ENCODE results near the gene SCARB1. TPM values are rescaled to one million over a fixed set of nuclear protein-coding genes. Genes with fewer than 3 reads are reported as not detected.

Gene SCARB1
- total and polyA plus RNA-seq, 5 donors from 2014 or later, result 0.52 to 1.2 (median 0.75) TPM

GRCh38 chr12:124786061-124786964 lies 77.4 kb downstream of the SCARB1 start:
- DNase-seq (no peak), ATAC-seq (ENCODE audit: low read depth in 2 of 2) (no peak)
- H3K9me3 Mint-ChIP-seq, result peaks cover 0 to 2% (median 0%) of the 10 kb centered on the region in 7 donors
- Histone ChIP-seq H3K4me1 (ENCODE audit: control insufficient read depth, insufficient read depth, low read length, poor library complexity, severe bottlenecking) (no peaks in the 10 kb centered on the region), H3K9me3 (ENCODE audit: control insufficient read depth in 2 of 2, low read length in 2 of 2) (no peaks in the 10 kb centered on the region), H3K4me3 (ENCODE audit: low read depth, low read length) (no peak overlapping the region), H3K27ac (ENCODE audit: insufficient read depth, low read length, poor library complexity, severe bottlenecking) (no peak overlapping the region), H3K27me3 (ENCODE audit: control insufficient read depth, insufficient read depth, low read length) (no peaks in the 10 kb centered on the region), H3K36me3 (ENCODE audit: control insufficient read depth, insufficient read depth, low read length) (no peaks in the 10 kb centered on the region)
- H3K4me1 Mint-ChIP-seq, result peaks cover 0 to 4% (median under 1%) of the 10 kb centered on the region in 4 donors
- no peak overlapping the region for H3K27ac Mint-ChIP-seq
- H3K4me3 Mint-ChIP-seq, result no peak overlapping the region
- peaks cover 9% of the 10 kb centered on the region for H3K27me3 Mint-ChIP-seq
- H3K36me3 Mint-ChIP-seq, result no peaks in the 10 kb centered on the region

- no peaks in the 10 kb centered on the region for H3K4me1 ChIP-seq (ENCODE audit: control insufficient read depth, insufficient read depth, low read length, poor library complexity, severe bottlenecking)
- Mint-ChIP-seq H3K4me1 (peaks cover 0 to 4% (median under 1%) of the 10 kb centered on the region in 4 donors), H3K9me3 (peaks cover 0 to 2% (median 0%) of the 10 kb centered on the region in 7 donors), H3K4me3 (no peak overlapping the region), H3K27ac (no peak overlapping the region), H3K36me3 (no peaks in the 10 kb centered on the region), H3K27me3 (peaks cover 9% of the 10 kb centered on the region)
- ATAC-seq (ENCODE audit: low read depth in 2 of 2) (no peak), DNase-seq (no peak)
- no peak overlapping the region for H3K27ac ChIP-seq (ENCODE audit: insufficient read depth, low read length, poor library complexity, severe bottlenecking)
- no peak overlapping the region for H3K4me3 ChIP-seq (ENCODE audit: low read depth, low read length)
- H3K36me3 ChIP-seq (ENCODE audit: control insufficient read depth, insufficient read depth, low read length), result no peaks in the 10 kb centered on the region
- H3K9me3 ChIP-seq (ENCODE audit: control insufficient read depth in 2 of 2, low read length in 2 of 2), result no peaks in the 10 kb centered on the region
- no peaks in the 10 kb centered on the region for H3K27me3 ChIP-seq (ENCODE audit: control insufficient read depth, insufficient read depth, low read length)
Observed at GRCh38 chr12:124784871-124785572, 78.6 kb downstream of the SCARB1 start.

GRCh38 chr12:124783087-124783486 lies 80.6 kb downstream of the SCARB1 start:
- Histone ChIP-seq H3K36me3 (ENCODE audit: control insufficient read depth, insufficient read depth, low read length) (no peaks in the 10 kb centered on the region), H3K27ac (ENCODE audit: insufficient read depth, low read length, poor library complexity, severe bottlenecking) (no peak overlapping the region), H3K27me3 (ENCODE audit: control insufficient read depth, insufficient read depth, low read length) (no peaks in the 10 kb centered on the region), H3K9me3 (ENCODE audit: control insufficient read depth in 2 of 2, low read length in 2 of 2) (no peaks in the 10 kb centered on the region), H3K4me3 (ENCODE audit: low read depth, low read length) (no peak overlapping the region), H3K4me1 (ENCODE audit: control insufficient read depth, insufficient read depth, low read length, poor library complexity, severe bottlenecking) (no peaks in the 10 kb centered on the region)
- H3K27me3 Mint-ChIP-seq, result peaks cover 9% of the 10 kb centered on the region
- DNase-seq, result no peak
- peaks cover 0 to 2% (median 0%) of the 10 kb centered on the region in 7 donors for H3K9me3 Mint-ChIP-seq
- H3K27ac Mint-ChIP-seq, result peak overlapping the region in 1 of 3 donors; percentile 52
- H3K36me3 Mint-ChIP-seq, result no peaks in the 10 kb centered on the region
- H3K4me1 Mint-ChIP-seq, result peaks cover 0 to 4% (median under 1%) of the 10 kb centered on the region in 4 donors
- ATAC-seq (ENCODE audit: low read depth in 2 of 2), result no peak
- no peak overlapping the region for H3K4me3 Mint-ChIP-seq

GRCh38 chr12:124782132-124782531 lies 81.5 kb downstream of the SCARB1 start:
- H3K9me3 Mint-ChIP-seq, result peaks cover 0 to 2% (median 0%) of the 10 kb centered on the region in 7 donors
- H3K9me3 ChIP-seq (ENCODE audit: control insufficient read depth in 2 of 2, low read length in 2 of 2), result no peaks in the 10 kb centered on the region
- H3K36me3 ChIP-seq (ENCODE audit: control insufficient read depth, insufficient read depth, low read length), result no peaks in the 10 kb centered on the region
- H3K27me3 Mint-ChIP-seq, result peaks cover 5% of the 10 kb centered on the region
- no peak overlapping the region for H3K27ac Mint-ChIP-seq
- no peak overlapping the region for H3K27ac ChIP-seq (ENCODE audit: insufficient read depth, low read length, poor library complexity, severe bottlenecking)
- DNase-seq (no peak), ATAC-seq (ENCODE audit: low read depth in 2 of 2) (no peak)
- no peak overlapping the region for H3K4me3 Mint-ChIP-seq
- H3K4me1 ChIP-seq (ENCODE audit: control insufficient read depth, insufficient read depth, low read length, poor library complexity, severe bottlenecking), result no peaks in the 10 kb centered on the region
- H3K36me3 Mint-ChIP-seq, result no peaks in the 10 kb centered on the region
- no peaks in the 10 kb centered on the region for H3K27me3 ChIP-seq (ENCODE audit: control insufficient read depth, insufficient read depth, low read length)
- H3K4me1 Mint-ChIP-seq, result peaks cover 0 to 4% (median under 1%) of the 10 kb centered on the region in 4 donors
- H3K4me3 ChIP-seq (ENCODE audit: low read depth, low read length), result no peak overlapping the region

GRCh38 chr12:124780752-124781685 lies 82.6 kb downstream of the SCARB1 start:
- DNase-seq (no peak), ATAC-seq (ENCODE audit: low read depth in 2 of 2) (no peak)
- H3K4me1 Mint-ChIP-seq, result peaks cover 0 to 4% (median 1%) of the 10 kb centered on the region in 4 donors
- H3K4me3 ChIP-seq (ENCODE audit: low read depth, low read length), result no peak overlapping the region
- H3K27ac ChIP-seq (ENCODE audit: insufficient read depth, low read length, poor library complexity, severe bottlenecking), result no peak overlapping the region
- no peaks in the 10 kb centered on the region for H3K36me3 ChIP-seq (ENCODE audit: control insufficient read depth, insufficient read depth, low read length)
- no peak overlapping the region for H3K4me3 Mint-ChIP-seq
- H3K27ac Mint-ChIP-seq, result no peak overlapping the region
- no peaks in the 10 kb centered on the region for H3K27me3 ChIP-seq (ENCODE audit: control insufficient read depth, insufficient read depth, low read length)
- H3K27me3 Mint-ChIP-seq, result peaks cover 6% of the 10 kb centered on the region
- H3K9me3 Mint-ChIP-seq, result peaks cover 0 to 2% (median 0%) of the 10 kb centered on the region in 7 donors
- no peaks in the 10 kb centered on the region for H3K4me1 ChIP-seq (ENCODE audit: control insufficient read depth, insufficient read depth, low read length, poor library complexity, severe bottlenecking)
- H3K36me3 Mint-ChIP-seq, result no peaks in the 10 kb centered on the region
- H3K9me3 ChIP-seq (ENCODE audit: control insufficient read depth in 2 of 2, low read length in 2 of 2), result no peaks in the 10 kb centered on the region

GRCh38 chr12:124780336-124780735 lies 83.3 kb downstream of the SCARB1 start:
- H3K36me3 Mint-ChIP-seq, result no peaks in the 10 kb centered on the region
- Histone ChIP-seq H3K27me3 (ENCODE audit: control insufficient read depth, insufficient read depth, low read length) (no peaks in the 10 kb centered on the region), H3K9me3 (ENCODE audit: control insufficient read depth in 2 of 2, low read length in 2 of 2) (no peaks in the 10 kb centered on the region), H3K36me3 (ENCODE audit: control insufficient read depth, insufficient read depth, low read length) (no peaks in the 10 kb centered on the region), H3K27ac (ENCODE audit: insufficient read depth, low read length, poor library complexity, severe bottlenecking) (no peak overlapping the region), H3K4me1 (ENCODE audit: control insufficient read depth, insufficient read depth, low read length, poor library complexity, severe bottlenecking) (peaks cover 2% of the 10 kb centered on the region), H3K4me3 (ENCODE audit: low read depth, low read length) (no peak overlapping the region)
- H3K27ac Mint-ChIP-seq, result no peak overlapping the region
- H3K9me3 Mint-ChIP-seq, result peaks cover 0 to 3% (median 0%) of the 10 kb centered on the region in 7 donors
- H3K4me3 Mint-ChIP-seq, result no peak overlapping the region
- DNase-seq, result no peak
- no peak for ATAC-seq (ENCODE audit: low read depth in 2 of 2)
- peaks cover 0 to 6% (median 4%) of the 10 kb centered on the region in 4 donors for H3K4me1 Mint-ChIP-seq
- H3K27me3 Mint-ChIP-seq, result peaks cover 7% of the 10 kb centered on the region
